ENCODE results near the gene TNNI2. TPM values are rescaled to one million over a fixed set of nuclear protein-coding genes. Genes with fewer than 3 reads are reported as not detected.
"Not testable (repeated sequence)": the region's sequence is repeated elsewhere in the genome, so short reads cannot be mapped to it uniquely, and the experiment has no call there.

Gene TNNI2
- total RNA-seq, 4 donors from 2014 or later: 4.7 to 23.9 (median 9.3) TPM; not detected in 1

DNA sequence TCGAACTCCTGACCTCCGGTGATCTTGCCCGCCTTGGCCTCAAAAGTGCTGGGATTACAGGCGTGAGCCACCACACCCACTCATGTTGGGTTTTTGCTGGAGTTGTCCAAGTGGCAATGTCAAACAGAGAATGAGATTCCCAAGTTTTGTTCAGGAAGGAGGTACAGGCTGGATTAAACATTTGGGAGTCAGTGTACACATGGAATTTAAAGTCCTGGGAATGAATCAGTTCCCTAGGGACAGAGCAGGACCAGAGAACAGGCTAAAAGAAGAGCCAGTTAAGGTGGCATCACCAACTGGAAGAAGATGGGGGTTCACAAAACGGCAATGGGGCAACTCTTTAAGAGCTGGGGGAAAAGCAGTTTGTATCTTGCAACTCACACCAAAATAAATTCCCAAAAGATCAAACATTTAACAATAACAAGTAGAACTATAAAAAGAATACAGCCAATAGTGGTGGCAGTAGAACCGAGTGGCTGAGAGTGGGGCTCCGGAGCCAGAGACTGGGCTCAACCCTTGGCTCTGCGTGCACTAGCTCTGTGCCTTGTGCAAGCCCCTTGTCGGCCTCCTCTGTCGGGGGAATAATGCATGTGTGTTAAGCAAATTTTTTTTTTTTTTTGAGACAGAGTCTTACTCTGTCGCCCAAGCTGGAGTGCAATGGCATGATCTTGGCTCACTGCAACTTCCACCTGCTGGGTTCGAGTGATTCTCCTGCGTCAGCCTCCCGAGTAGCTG lies 41.2 kb upstream of the TNNI2 start:
- DNase-seq: no peak
- Histone ChIP-seq H3K4me1 (no peaks in the 10 kb centered on the region), H3K27me3 (no peaks in the 10 kb centered on the region), H3K4me3 (no peak overlapping the region), H3K36me3 (no peaks in the 10 kb centered on the region), H3K9me3 (no peaks in the 10 kb centered on the region), H3K27ac (no peak overlapping the region)
- TF ChIP-seq, protein P1, sequence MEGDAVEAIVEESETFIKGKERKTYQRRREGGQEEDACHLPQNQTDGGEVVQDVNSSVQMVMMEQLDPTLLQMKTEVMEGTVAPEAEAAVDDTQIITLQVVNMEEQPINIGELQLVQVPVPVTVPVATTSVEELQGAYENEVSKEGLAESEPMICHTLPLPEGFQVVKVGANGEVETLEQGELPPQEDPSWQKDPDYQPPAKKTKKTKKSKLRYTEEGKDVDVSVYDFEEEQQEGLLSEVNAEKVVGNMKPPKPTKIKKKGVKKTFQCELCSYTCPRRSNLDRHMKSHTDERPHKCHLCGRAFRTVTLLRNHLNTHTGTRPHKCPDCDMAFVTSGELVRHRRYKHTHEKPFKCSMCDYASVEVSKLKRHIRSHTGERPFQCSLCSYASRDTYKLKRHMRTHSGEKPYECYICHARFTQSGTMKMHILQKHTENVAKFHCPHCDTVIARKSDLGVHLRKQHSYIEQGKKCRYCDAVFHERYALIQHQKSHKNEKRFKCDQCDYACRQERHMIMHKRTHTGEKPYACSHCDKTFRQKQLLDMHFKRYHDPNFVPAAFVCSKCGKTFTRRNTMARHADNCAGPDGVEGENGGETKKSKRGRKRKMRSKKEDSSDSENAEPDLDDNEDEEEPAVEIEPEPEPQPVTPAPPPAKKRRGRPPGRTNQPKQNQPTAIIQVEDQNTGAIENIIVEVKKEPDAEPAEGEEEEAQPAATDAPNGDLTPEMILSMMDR (IDR thresholded peaks at IDR 0.05): no peak
- no peak for TF ChIP-seq POLR2A (IDR thresholded peaks at IDR 0.05)

DNA sequence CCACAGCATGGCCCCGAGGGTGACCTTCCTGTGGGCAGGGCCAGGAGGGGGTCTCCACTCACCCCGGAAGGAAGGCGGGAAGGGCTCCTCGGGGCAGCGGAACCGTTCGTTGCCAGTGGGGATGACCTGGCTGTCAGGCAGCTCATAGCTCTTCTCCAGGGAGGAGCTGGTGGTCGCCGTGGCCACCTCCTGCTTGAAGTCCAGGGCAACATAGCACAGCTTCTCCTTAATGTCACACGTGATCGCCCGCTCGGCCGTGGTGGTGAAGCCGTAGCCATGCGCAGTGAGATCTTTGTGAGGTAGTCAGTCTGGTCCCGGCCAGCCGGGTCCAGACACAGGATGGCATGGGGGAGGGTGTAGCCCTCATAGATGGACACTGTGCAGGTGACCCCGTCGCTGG lies 35.5 kb upstream of the TNNI2 start:
- no peaks in the 10 kb centered on the region for H3K27me3 ChIP-seq
- no peaks in the 10 kb centered on the region for H3K36me3 ChIP-seq
- peak in 1 of 3 donors; percentile 34 for DNase-seq
- no peaks in the 10 kb centered on the region for H3K4me1 ChIP-seq
- H3K4me3 ChIP-seq: no peak overlapping the region
- H3K9me3 ChIP-seq: no peaks in the 10 kb centered on the region
- H3K27ac ChIP-seq: no peak overlapping the region
- TF ChIP-seq POLR2A (IDR thresholded peaks at IDR 0.05): no peak
- TF ChIP-seq, protein P1 (IDR thresholded peaks at IDR 0.05): no peak

GRCh38 chr11:1803835-1804519 lies 34.8 kb upstream of the TNNI2 start:
- DNase-seq: peak in 1 of 3 donors; percentile 38
- H3K27ac ChIP-seq: not testable (repeated sequence)

DNA sequence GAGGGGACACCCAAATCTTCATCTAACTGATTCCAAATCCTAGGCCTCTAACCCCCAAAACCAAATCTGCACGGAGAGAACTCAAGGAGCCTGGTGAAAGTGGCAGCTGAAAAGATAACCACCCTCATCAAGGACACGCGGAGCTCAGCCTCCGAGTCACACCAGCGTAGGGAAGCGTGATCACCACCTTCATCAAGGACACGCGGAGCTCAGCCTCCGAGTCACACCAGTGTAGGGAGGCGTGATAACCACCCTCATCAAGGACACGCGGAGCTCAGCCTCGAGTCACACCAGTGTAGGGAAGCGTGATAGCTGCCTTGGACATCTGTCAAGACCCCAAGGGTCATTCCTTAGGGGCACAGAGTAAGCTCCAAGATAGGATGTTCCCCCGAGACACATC lies 33.3 kb upstream of the TNNI2 start:
- Histone ChIP-seq H3K27ac (no peak overlapping the region), H3K9me3 (no peaks in the 10 kb centered on the region), H3K4me3 (no peak overlapping the region), H3K27me3 (no peaks in the 10 kb centered on the region), H3K36me3 (no peaks in the 10 kb centered on the region), H3K4me1 (no peaks in the 10 kb centered on the region)
- TF ChIP-seq POLR2A (IDR thresholded peaks at IDR 0.05): no peak
- TF ChIP-seq, protein P1 (IDR thresholded peaks at IDR 0.05): no peak
- DNase-seq: no peak

More at GRCh38 chr11:1803835-1804519, 34.8 kb upstream of the TNNI2 start:
- H3K36me3 ChIP-seq, H3K4me3 ChIP-seq, H3K27me3 ChIP-seq, H3K9me3 ChIP-seq, H3K4me1 ChIP-seq: not testable (repeated sequence)

DNA sequence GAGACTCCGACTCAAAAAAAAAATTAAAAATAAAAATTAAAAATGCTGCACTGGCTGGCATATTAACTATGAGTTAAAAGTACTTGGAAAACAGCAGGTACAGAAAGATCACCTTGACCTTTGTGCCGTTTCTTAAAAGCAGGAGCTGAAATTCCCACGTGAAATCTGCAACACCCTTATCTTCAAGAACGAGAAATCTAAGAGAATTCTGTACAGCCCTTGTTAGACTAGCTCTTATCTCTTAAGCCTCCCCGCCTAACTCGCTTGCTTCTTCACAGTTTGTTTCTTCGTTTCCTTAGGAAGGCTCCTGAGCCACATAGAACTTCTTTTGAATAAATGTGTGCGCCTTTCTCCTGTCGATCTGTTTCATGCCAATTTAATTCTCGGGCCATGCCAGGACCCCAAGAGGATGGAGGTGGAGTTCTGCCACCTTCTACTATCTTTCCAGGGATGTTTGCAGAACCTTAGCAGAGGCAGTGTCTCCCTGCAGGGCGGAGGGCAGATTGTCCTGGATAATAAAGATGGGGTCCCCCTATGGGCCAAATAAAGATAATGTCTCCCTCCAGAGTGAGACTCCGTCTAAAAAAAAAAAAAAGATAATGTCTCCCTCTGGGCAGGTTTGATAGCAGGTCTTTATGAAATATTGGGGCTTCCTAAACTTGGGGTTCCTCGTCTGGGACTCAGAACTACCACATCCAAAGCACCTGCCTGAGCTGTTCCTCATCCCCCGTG lies 31.4 kb upstream of the TNNI2 start:
- TF ChIP-seq, protein P1 (IDR thresholded peaks at IDR 0.05): peak in 2 of 6 experiments; percentile 10 to 18
- no peak for TF ChIP-seq POLR2A (IDR thresholded peaks at IDR 0.05)
- Histone ChIP-seq H3K27ac (no peak overlapping the region), H3K4me3 (no peak overlapping the region), H3K27me3 (no peaks in the 10 kb centered on the region), H3K4me1 (no peaks in the 10 kb centered on the region), H3K36me3 (no peaks in the 10 kb centered on the region), H3K9me3 (no peaks in the 10 kb centered on the region)
- DNase-seq: no peak

- peak in 1 of 3 donors; percentile 13 for DNase-seq
- Histone ChIP-seq H3K4me3 (no peak overlapping the region), H3K27ac (no peak overlapping the region), H3K4me1 (no peaks in the 10 kb centered on the region), H3K36me3 (no peaks in the 10 kb centered on the region), H3K27me3 (no peaks in the 10 kb centered on the region), H3K9me3 (no peaks in the 10 kb centered on the region)
- no peak for TF ChIP-seq POLR2A (IDR thresholded peaks at IDR 0.05)
- TF ChIP-seq, protein P1 (IDR thresholded peaks at IDR 0.05): no peak
Observed at GRCh38 chr11:1810761-1811160, 28.0 kb upstream of the TNNI2 start.
